ENCODE measurements around the gene PROM1.

- TF ChIP-seq CTCF (conservative IDR thresholded peaks at IDR 0.05; ENCODE audit: low read depth in 2 of 2), result no peak
- TF ChIP-seq EZH2 (IDR thresholded peaks at IDR 0.05; ENCODE audit: low read depth, unreplicated experiment), result no peak
- no peak for TF ChIP-seq EZH2phosphoT487 (IDR thresholded peaks at IDR 0.05; ENCODE audit: unreplicated experiment)
- no peak for TF ChIP-seq POLR2AphosphoS5 (IDR thresholded peaks at IDR 0.05; ENCODE audit: low read depth)
- no peak for TF ChIP-seq JUNB (IDR thresholded peaks at IDR 0.05; ENCODE audit: unreplicated experiment)
Measured at GRCh38 chr4:15934259-15934658, 149.6 kb downstream of the PROM1 start.
